Jurkat, Clone E6-1 (cell line): ENCODE measurements around the gene ABCB7. TPM values are rescaled to one million over a fixed set of nuclear protein-coding genes. Genes with fewer than 3 reads are reported as not detected.
"Not testable (repeated sequence)": the region's sequence is repeated elsewhere in the genome, so short reads cannot be mapped to it uniquely, and the experiment has no call there.

Experiments
- DNase-seq: peaks from one replicate; pipeline ENCODE4 v3.0.0-alpha.2; 2011; ENCODE audit warnings: low read depth, low spot score
- H3K4me3 ChIP-seq: 2 replicates; pipeline ENCODE4 v1.5.1; 2011; ENCODE audit warnings: mild to moderate bottlenecking, low read length, control low read depth, moderate library complexity
- polyA plus RNA-seq: library from polyadenylated mRNA; unstranded; fragments of >200 nt; gene quantifications from one replicate; pipeline ENCODE4 v1.2.1, GENCODE V29; 2012; ENCODE audit warnings: missing spikeins; ENCODE audit not compliant: insufficient read length, insufficient read depth

The ABCB7 gene
- 30.0 TPM for polyA plus RNA-seq

DNA sequence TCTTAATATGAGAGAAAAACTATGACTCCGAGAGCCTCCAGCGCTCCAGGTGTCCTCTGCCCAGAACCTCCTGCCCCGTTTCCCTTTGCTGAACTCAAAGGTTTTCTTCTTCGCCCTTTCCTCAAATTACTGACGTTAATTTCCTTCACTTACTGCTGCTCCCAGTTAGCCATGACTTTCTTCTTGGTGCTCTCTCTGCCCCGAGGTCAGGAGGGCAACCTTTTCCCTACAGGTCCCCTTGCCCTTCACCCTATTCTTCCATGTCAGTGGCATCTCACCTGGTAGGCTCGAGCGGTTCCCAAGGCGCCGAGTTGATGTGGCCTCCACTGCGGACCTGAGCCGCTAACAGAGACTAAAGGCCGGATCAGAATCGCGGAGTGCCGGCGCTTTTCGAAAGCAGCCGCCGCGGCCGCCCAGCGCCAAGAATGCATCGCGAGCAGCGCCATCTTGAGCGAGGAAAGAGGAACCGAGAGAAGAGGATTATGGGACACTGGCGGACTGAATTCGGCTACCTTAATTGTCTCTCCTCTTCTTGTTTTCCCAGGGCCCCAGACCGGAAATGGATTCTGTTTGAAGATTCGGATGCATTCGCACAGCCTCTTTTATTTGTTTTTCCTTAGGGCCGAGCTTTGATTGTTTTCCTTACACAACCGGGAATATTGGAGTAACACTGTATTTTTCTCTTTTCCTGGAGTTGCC is at the start of gene ABCB7:
Gene ABCB7 (minus strand): TSS at position 457 of the 699 bp plus-strand sequence. CDS start 11 bp downstream, at position 446.
- DNase-seq = peak; percentile 79
- H3K4me3 ChIP-seq = peak within 1 kb of the TSS; percentile 77

DNA sequence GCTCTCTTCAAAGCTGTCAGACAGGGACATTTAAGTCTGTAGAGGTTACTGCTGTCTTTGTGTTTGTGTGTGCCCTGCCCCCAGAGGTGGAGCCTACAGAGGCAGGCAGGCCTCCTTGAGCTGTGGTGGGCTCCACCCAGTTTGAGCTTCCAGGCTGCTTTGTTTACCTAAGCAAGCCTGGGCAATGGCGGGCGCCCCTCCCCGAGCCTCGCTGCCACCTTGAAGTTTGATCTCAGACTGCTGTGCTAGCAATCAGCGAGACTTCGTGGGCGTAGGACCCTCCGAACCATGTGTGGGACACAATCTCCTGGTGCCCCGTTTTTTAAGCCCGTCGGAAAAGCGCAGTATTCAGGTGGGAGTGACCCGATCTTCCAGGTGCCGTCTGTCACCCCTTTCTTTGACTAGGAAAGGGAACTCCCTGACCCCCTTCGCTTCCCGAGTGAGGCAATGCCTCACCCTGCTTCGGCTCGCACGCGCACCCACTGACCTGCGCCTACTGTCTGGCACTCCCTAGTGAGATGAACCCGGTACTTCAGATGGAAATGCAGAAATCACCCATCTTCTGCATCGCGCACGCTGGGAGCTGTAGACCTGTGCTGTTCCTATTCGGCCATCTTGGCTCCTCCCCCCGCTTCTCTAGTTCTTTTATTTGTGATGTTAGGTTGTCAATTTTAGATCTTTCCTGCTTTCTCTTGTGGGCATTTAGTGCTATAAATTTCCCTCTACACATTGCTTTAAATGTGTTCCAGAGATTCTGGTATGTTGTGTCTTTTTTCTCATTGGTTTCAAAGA is 32.5 kb upstream of the ABCB7 start:
- DNase-seq, H3K4me3 ChIP-seq: not testable (repeated sequence)

DNA sequence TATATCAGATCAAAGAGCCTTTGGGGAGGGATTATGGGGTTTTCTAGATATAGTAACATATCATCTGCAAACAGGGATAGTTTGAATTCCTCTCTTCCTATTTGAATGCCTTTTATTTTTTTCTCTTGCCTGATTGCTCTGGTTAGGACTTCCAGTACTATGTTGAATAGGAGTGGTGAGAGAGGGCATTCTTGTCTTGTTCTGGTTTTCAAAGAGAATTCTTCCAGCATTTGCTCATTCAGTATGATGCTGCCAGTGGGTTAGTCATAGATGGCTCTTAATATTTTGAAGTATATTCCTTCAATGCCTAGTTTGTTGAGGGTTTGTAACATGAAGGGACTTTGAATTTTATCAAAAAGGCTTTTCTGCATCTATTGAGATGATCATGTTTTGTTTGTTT is 25.6 kb upstream of the ABCB7 start:
- no peak for DNase-seq

DNA sequence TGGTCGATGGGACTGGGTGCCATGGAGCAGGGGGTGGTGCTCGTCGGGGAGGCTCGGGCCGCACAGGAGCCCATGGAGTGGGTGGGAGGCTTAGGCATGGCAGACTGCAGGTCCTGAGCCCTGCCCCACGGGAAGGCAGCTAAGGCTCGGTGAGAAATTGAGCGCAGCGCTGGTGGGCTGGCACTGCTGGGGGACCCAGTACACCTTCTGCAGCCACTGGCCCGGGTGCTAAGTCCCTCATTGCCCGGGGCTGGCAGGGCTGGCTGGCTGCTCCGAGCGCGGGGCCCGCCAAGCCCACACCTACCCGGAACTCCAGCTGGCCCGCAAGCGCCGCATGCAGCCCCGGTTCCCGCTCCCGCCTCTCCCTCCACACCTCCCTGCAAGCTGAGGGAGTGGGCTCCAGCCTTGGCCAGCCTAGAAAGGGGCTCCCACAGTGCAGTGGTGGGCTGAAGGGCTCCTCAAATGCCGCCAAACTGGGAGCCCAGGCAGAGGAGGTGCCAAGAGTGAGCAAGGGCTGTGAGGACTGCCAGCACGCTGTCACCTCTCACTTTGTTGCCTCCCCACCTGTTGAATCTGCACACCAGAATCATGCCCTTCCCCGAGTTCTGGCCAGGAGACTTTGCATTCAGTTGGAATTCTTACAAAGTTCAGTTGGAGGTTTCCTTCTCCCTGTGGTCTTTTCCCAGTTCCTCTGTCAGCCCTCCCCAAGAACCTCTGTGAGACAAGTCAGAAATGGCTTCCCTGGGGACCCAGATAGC is 23.6 kb upstream of the ABCB7 start:
- not testable (repeated sequence) for DNase-seq, H3K4me3 ChIP-seq

More for the DNA sequence above, 25.6 kb upstream of the ABCB7 start:
- no peak overlapping the region for H3K4me3 ChIP-seq

DNA sequence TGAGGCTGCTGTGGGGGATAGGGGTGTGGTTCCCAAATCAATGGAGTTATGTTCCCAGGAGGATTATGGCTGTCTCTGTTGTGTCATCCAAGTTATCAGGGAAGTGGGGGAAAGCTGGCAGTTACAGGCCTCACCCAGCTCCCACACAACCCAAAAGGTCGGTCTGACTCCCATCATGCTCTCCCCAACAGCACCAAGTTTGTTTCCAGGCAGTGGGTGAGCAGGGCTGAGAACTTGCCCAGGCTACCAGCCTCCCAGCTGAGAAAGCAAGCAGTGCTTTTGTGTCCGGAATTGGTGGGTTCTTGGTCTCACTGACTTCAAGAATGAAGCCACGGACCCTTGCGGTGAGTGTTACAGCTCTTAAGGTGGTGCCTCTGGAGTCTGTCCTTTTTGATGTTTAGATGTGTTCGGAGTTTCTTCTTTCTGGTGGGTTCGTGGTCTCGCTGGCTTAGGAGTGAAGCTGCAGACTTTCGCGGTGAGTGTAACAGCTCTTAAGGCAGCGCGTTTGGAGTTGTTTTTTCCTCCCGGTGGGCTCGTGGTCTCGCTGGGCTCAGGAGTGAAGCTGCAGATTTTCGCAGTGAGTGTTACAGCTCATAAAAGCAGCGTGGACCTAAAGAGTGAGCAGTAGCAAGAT is 16.3 kb upstream of the ABCB7 start:
- DNase-seq = peak; percentile 54
- peak overlapping the region; percentile 18 for H3K4me3 ChIP-seq

DNA sequence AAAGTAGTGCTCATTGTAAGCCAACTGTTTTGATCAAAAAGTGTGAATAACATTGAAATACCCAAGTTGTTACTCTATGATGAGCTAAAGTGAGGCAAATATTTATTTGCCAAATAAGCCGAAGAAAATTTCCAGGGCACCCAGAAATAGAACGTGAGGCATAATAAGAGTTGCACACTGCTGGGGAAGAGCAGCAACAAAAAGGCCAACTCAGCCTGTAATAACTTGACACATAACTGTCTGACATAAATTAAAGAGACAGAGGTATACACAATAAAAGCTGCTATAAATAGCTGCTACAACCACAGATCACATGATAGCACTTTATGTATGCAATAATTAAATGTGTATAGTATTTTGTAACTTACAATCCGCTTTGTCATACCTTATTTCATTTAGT is 2.0 kb upstream of the ABCB7 start:
- no peak overlapping the region for H3K4me3 ChIP-seq
- no peak for DNase-seq

DNA sequence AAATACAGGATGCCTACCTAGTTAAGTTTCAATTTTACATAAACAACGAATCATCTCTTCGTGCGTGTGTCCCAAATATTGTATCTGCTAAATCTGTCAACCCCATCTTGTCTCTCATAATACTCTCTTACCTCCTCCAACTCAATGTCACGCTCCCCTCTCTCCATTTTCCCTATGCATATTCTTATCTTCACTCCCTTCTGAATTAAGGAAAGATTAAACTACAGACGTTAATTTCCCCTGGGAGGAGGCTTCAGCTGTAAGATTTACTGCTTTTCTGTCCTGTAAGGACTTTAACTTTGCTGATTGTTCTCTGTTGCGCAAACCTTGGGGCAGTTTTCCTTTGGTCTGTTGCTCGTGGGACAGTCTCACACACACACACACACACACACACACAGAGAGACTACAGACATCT is 455 bp upstream of the ABCB7 start:
- no peak for DNase-seq
- peak overlapping the region; percentile 77 for H3K4me3 ChIP-seq

DNA sequence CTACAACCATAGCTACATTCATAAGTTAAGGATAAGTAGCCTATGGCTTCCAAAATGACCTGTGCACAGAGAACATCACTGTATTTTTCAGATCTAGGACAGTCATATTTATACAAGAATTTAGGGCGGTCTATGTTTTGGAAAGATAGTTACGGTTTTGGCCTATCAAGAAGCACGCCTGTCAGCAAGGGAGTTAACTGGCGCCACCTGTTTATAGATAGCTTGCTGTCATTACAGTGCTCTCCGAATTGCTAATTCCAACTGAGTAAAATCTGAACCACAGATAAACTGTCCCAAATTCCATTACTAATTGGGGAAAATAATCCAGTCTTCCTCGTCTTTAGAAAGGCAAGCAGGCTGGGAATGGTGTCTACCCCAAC is 646 bp downstream of the ABCB7 start:
- DNase-seq = no peak
- peak overlapping the region; percentile 77 for H3K4me3 ChIP-seq

DNA sequence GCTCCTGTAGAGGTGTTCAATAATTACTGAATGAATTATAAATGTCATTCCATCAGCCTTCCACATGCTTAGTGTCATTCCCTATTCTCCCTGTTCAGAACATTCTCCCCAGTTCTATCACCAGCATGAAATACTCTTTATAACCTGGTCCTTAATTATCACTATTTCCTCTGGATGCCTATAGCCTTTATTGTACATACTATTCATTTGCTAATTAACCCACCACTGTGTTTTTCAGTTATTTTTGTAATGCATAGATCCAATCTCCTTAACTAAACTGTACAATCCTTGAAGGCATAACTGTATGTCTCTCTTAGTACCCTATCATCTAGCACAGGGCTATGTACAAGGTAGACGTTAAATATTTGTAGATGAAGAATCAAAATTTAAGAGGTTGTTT is 1.2 kb downstream of the ABCB7 start:
- DNase-seq = no peak
- peak overlapping the region; percentile 77 for H3K4me3 ChIP-seq

DNA sequence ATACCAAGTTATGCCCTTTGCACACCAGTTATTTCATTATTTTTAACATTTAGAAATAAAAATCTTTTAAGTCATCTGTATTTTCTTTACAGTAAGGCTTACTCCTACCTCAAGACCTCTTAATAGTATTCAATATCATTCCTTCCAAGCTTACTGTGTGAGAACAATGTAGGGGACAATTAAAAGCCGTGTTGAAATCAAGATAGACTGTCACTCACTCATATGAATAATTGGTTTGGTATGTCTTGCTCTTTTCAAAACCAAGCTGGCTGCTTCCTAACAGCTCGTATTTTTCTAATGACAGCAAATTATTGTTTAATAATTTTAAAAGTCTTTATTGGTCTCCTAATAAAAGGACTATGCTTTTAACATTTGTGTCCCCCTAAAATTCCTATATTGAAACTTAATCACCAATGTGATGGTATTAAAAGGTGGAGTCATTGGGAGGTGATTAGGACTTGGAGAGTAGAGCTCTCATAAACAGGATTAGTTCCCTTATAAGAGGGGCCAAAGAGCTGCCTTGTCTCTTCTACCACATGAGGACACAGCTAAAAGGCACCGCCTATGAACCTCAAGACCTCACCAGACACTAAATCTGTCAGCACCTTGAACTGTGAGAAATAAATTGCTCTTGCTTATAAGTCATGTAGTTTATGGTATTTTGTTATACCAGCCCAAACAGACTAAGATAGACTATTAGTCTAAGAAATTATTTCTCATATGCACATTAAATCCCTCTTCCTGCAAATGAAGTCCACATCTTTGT is 4.1 kb downstream of the ABCB7 start:
- H3K4me3 ChIP-seq = no peak overlapping the region
- DNase-seq = no peak

DNA sequence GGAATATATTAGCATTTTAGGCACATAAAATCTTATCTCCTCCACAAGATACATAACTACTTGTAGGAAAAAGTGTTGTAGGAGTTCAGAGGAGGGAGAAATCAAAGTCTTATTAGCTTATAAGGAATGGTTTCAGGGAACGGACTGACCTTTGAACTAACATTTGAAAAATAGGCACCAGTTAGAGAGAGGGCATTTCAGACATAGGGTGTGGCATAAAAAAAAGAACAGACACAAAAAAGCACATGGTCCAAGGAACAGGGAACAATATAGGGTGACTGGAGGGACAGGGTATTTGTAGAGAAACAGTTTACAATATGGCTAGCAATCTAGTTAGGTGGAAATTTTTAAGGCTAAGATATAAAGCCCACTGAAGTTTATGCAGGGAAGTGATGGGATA is 6.4 kb downstream of the ABCB7 start:
- no peak for DNase-seq
- no peak overlapping the region for H3K4me3 ChIP-seq

DNA sequence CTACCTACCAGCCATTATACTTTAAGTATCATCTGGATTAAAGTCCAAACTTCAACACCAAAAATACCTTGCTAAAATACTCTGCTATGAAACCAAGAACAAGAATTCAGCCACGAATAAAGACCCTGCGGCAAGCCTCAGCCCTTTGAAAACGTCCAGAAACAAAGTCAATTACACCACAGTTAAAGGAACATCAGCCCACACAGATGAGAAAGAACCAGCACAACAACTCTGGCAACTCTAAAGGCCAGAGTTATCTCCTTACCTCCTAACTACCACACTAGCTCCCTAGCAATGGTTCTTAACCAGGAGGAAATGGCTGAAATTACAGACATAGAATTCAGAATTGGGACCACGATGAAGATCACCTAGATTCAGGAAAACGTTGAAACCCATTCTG is 23.4 kb downstream of the ABCB7 start:
- no peak overlapping the region for H3K4me3 ChIP-seq
- DNase-seq = no peak

DNA sequence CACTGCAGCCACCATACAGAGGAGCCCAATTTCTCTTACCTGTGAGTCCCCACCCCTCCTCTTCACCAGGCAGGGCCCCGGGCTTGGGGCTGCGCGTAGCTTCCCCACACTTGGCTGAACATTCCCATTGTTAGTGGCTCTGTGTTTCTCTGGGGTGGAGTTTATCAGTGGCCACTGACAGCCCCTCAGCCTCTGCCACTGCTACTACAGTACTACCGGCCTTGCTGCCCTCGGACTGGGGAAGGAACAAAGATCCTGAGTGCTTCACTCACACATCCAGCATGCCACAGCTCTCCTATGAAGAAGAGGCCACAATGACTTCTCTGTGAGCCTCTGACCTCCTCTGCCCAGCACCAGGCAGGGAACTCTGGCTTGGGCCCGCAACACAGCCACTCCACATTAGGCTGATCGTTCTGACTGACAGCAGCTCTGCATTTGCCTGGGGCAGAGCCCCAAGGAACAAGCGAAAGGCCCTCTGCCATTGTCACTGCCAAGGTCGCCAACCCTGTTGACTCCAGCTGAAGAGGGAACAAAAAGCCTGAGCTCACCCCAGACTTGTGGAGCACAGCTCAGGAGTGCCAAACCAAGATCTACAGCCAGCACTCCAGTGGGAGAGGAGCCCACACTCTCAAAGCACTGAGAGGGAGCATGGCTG is 24.0 kb downstream of the ABCB7 start:
- no peak for DNase-seq
- no peak overlapping the region for H3K4me3 ChIP-seq

DNA sequence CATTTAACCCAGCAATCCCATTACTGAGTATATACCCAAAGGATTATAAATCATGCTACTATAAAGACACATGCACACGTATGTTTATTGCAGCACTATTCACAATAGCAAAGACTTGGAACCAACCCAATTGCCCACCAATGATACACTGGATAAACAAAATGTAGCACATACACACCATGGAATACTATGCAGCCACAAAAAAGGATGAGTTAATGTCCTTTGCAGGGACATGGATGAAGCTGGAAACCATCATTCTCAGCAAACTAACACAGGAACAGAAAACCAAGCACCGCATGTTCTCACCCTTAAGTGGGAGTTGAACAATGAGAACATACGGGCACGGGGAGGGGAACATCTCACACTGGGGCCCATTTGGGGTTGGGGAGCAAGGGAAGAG is 27.0 kb downstream of the ABCB7 start:
- not testable (repeated sequence) for DNase-seq, H3K4me3 ChIP-seq

DNA sequence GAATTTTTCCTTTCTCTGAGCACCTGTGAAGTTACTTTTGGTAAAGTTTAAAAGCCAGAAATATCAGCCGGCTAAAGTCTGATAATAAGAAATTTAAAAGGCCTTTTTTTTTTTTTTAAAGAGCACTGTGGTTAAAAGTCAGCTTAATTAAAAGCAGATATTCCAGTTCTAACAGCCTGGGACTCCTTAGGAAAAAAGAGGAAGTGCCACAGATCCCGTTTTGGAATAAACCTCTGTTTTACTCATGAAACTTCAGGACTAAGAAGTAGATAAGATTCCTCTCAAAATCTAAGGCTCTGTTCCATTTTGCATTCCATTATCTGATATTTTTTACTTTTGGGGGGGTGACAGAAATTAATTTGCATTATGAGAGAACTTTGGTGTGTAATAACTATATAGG is 37.8 kb downstream of the ABCB7 start:
- DNase-seq = no peak
- H3K4me3 ChIP-seq = no peak overlapping the region

DNA sequence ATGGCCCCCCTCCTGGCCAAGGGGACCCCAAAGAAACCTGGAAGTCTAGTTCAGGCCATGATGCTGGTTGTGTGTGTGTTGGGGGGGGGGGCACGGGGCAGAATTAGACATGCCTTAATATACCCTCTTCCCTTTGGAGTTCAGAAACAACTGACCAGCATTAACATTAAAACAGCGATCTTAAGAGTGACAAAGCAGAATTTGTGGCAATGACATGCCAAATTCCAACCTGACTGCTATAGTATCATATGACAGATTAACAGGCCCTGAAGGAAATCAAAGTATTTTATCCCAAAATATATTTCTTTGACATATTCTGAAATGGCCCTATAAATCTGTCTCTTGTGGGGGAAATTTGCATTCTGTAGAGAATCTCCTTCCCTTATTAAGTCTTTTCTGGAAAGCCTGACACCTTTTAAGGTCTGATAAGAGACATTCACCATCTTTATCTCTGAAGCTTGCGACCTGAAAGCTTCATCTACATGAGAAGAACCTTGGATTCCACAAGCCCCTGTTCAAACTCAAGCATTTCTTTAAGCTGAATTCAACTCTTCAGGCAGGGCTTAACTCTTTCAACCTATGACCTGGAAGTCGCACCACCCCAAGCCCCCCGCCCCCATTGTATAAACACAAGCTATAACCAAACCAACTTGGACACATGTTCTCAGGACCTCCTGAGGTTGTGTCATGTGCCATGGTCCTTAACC is 40.2 kb downstream of the ABCB7 start:
- no peak overlapping the region for H3K4me3 ChIP-seq
- no peak for DNase-seq

DNA sequence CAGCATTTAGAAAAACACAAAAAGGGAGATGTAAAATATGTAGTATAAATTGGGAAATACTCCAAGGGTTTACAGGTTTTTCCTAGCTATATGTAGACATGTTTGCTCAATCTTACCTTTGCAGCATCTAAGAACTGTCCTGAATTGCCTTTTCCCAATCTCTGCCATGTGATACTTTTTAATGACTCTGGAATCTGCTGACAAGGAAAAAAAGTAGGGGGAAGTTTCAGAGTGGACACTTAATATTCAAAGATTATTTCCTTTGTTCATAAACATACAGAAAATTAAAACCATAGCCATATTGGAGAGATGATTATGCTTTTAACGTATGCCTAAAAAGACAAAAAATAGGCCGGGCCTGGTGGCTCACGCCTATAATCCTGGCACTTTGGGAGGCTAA is 41.4 kb downstream of the ABCB7 start:
- no peak for DNase-seq

DNA sequence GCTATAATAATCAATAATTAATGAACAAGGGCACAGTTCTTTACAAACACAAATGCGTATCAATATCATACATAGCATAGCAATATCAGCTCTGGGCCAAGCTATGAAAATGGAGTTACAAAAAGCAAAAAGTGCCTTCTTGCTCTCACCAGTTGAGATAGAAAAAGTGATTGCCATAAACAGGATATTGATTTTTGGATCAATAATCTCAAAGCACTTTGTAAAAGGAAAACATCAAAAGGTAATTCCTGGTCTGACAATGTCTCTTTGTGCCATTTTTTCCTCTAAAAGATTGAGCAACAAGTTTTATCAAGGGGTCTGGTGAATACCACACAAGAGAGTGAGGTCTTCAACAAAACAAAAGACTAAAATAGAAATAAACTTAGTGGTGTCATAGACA is 42.4 kb downstream of the ABCB7 start:
- no peak for DNase-seq
- no peak overlapping the region for H3K4me3 ChIP-seq

More for the DNA sequence above, 41.4 kb downstream of the ABCB7 start:
- H3K4me3 ChIP-seq = no peak overlapping the region
